OCI-LY7 (cell line): Measurements from ENCODE around the gene APBB2. TPM values are rescaled to one million over a fixed set of nuclear protein-coding genes. Genes with fewer than 3 reads are reported as not detected.

Experiments
- BruUV-seq: library from RNA; stranded (reverse); fragments of 400-500 nt; replicated peaks from 2 replicates; lab custom pipeline; 2021; lab: Mats Ljungman, UMichigan
- CTCF ChIA-PET: fragments of 300-600 bp; sonication (Branson Sonifier 250); formaldehyde crosslinking; loops from one replicate; lab custom pipeline; 2022; ENCODE audit warnings: antibody characterized with exemption; ENCODE audit not compliant: unreplicated experiment; lab: Charles Lee
- POLR2A ChIA-PET: fragments of 300-600 bp; sonication (Branson Sonifier 250); formaldehyde crosslinking; loops from one replicate; lab custom pipeline; 2022; ENCODE audit warnings: antibody characterized with exemption; lab: Charles Lee
- DNase-seq: peaks from one replicate; pipeline ENCODE4 v3.0.0-alpha.2; 2015; ENCODE audit warnings: low spot score
- H2AFZ ChIP-seq: fragments of 200-600 bp; sonication (generic), shearing (Covaris generic); 2 replicates; pipeline ENCODE4 v1.6.1; 2014; ENCODE audit warnings: mild to moderate bottlenecking, antibody characterized with exemption, low read length, moderate library complexity
- H3K27ac ChIP-seq: fragments of 200-600 bp; sonication (generic); 2 replicates; pipeline ENCODE4 v1.5.1; 2014; ENCODE audit warnings: mixed run types, low read depth, mild to moderate bottlenecking, moderate library complexity, low read length, inconsistent platforms; ENCODE audit not compliant: poor library complexity, severe bottlenecking
- H3K36me3 ChIP-seq: fragments of 200-600 bp; sonication (generic); 2 replicates; pipeline ENCODE4 v1.6.1; 2014; ENCODE audit warnings: mild to moderate bottlenecking, antibody characterized with exemption, low read length, moderate library complexity, mixed read lengths; ENCODE audit not compliant: insufficient read depth
- H3K4me1 ChIP-seq: fragments of 200-600 bp; sonication (generic); 2 replicates; pipeline ENCODE4 v1.5.1; 2014; ENCODE audit warnings: mild to moderate bottlenecking, low read length; ENCODE audit not compliant: insufficient read depth, poor library complexity, severe bottlenecking
- H3K4me2 ChIP-seq: fragments of 200-600 bp; sonication (generic); 2 replicates; pipeline ENCODE4 v1.6.1; 2014; ENCODE audit warnings: mild to moderate bottlenecking, low read length
- H3K4me3 ChIP-seq: fragments of 200-600 bp; sonication (generic); 2 replicates; pipeline ENCODE4 v1.5.1; 2014; ENCODE audit warnings: mild to moderate bottlenecking, low read depth, low read length; ENCODE audit not compliant: poor library complexity, severe bottlenecking
- H3K79me2 ChIP-seq: fragments of 200-600 bp; sonication (generic); 2 replicates; pipeline ENCODE4 v1.6.1; 2016; ENCODE audit warnings: low read depth, mild to moderate bottlenecking, low read length, moderate library complexity, mixed read lengths; ENCODE audit not compliant: insufficient read depth
- H3K9me2 ChIP-seq: fragments of 200-600 bp; sonication (generic); 2 replicates; pipeline ENCODE4 v1.6.1; 2016; ENCODE audit warnings: mild to moderate bottlenecking, low read length, mixed read lengths; ENCODE audit not compliant: insufficient read depth
- H3K9me3 ChIP-seq: fragments of 200-600 bp; sonication (generic); 2 replicates; pipeline ENCODE4 v1.6.1; 2014; ENCODE audit warnings: mild to moderate bottlenecking, mixed run types, low read length, mixed read lengths
- H4K20me1 ChIP-seq: fragments of 200-600 bp; sonication (generic); 2 replicates; pipeline ENCODE4 v1.6.1; 2014; ENCODE audit warnings: mild to moderate bottlenecking, antibody characterized with exemption, low read length, moderate library complexity, mixed read lengths; ENCODE audit not compliant: insufficient read depth
- CTCF ChIP-seq: fragments of 200-600 bp; sonication (generic); conservative IDR thresholded peaks from 2 replicates; pipeline ENCODE4 v1.5.1; 2014; ENCODE audit warnings: mild to moderate bottlenecking, antibody characterized with exemption, low read length, moderate library complexity, mixed read lengths
- EZH2phosphoT487 ChIP-seq: fragments of 200-600 bp; sonication (generic); IDR thresholded peaks from 2 replicates; pipeline ENCODE4 v1.6.1; 2018; ENCODE audit warnings: low read depth, borderline replicate concordance, mild to moderate bottlenecking, mixed run types, antibody characterized with exemption, low read length, moderate library complexity, mixed read lengths
- intact Hi-C: fragments of 100-400 bp; cut with micrococcal nuclease; formaldehyde crosslinking; loops from one replicate; pipeline ENCODE4 v1.10.0; 2022; ENCODE audit not compliant: unreplicated experiment
- total RNA-seq, 2 experiments: library from RNA; depleted of rRNA in 1 of 2; stranded (reverse); fragments of >200 nt in 1 of 2; shearing (Covaris generic) in 1 of 2; gene quantifications; 2 replicates each; pipeline ENCODE4 v1.2.3, GENCODE V29; 2014 to 2022

APBB2 gene
- total RNA-seq, 2 experiments from 2014 or later, result 66.4 to 88.5 TPM

- Histone ChIP-seq H3K4me1 (peaks cover 5% of the 10 kb centered on the region), H3K9me2 (no peaks in the 10 kb centered on the region), H3K4me2 (no peak overlapping the region), H4K20me1 (no peaks in the 10 kb centered on the region), H3K27ac (no peak overlapping the region), H3K4me3 (no peak overlapping the region), H2AFZ (no peak overlapping the region), H3K36me3 (no peaks in the 10 kb centered on the region), H3K9me3 (no peaks in the 10 kb centered on the region), H3K79me2 (no peaks in the 10 kb centered on the region)
- BruUV-seq, result no TSS peak
- POLR2A ChIA-PET, result interaction anchor here (0.6 to 1.0 kb wide), 4 partner anchors 8 to 305 kb away, joined by 3 to 5 read pairs (median 4); no protein-coding TSS in a partner anchor
- no peak for DNase-seq
- no peak for TF ChIP-seq EZH2phosphoT487
- no peak for TF ChIP-seq CTCF
- intact Hi-C loops, result no loop called here
- CTCF ChIA-PET, result no interaction called here
Observed at GRCh38 chr4:40910706-40911105, 303.6 kb downstream of the APBB2 start.

GRCh38 chr4:40909363-40909876, 304.9 kb downstream of the APBB2 start:
- intact Hi-C loops, result loop anchor here (5.0 kb wide), 1 partner anchor 753 kb away; no protein-coding TSS in a partner anchor
- H3K27ac ChIP-seq, result no peak overlapping the region
- H3K9me2 ChIP-seq, result no peaks in the 10 kb centered on the region
- H3K4me1 ChIP-seq, result peaks cover 5% of the 10 kb centered on the region
- no peak for DNase-seq
- no peaks in the 10 kb centered on the region for H4K20me1 ChIP-seq
- no peaks in the 10 kb centered on the region for H3K36me3 ChIP-seq
- CTCF ChIA-PET, result interaction anchor here (1.2 kb wide), 1 partner anchor 349 kb away, joined by 3 read pairs; no protein-coding TSS in a partner anchor
- H2AFZ ChIP-seq, result no peak overlapping the region
- H3K4me2 ChIP-seq, result no peak overlapping the region
- no peaks in the 10 kb centered on the region for H3K79me2 ChIP-seq
- H3K9me3 ChIP-seq, result no peaks in the 10 kb centered on the region
- no TSS peak for BruUV-seq
- TF ChIP-seq CTCF, result no peak
- TF ChIP-seq EZH2phosphoT487, result no peak
- H3K4me3 ChIP-seq, result no peak overlapping the region
- POLR2A ChIA-PET, result no interaction called here
